OCI-LY1 (cell line): ENCODE results near the gene UIMC1.
A peak's percentile ranks its signal among the peaks of the same experiment; 100 is the strongest.
"Not testable (repeated sequence)": the region's sequence is repeated elsewhere in the genome, so short reads cannot be mapped to it uniquely, and the experiment has no call there.

Source experiments
- H2AFZ ChIP-seq: fragments of 200-600 bp; sonication (generic), shearing (Covaris generic); 2 replicates; pipeline ENCODE4 v1.6.0; 2014; ENCODE audit warnings: antibody characterized with exemption, mild to moderate bottlenecking, low read length
- H3F3A ChIP-seq: fragments of 200-600 bp; sonication (generic), shearing (Covaris generic); 2 replicates; pipeline ENCODE4 v1.6.0; 2014; ENCODE audit warnings: mild to moderate bottlenecking, antibody characterized with exemption, low read length, moderate library complexity; ENCODE audit not compliant: insufficient read depth
- H3K27ac ChIP-seq: fragments of 200-600 bp; sonication (generic); 2 replicates; pipeline ENCODE4 v1.5.1; 2014; ENCODE audit warnings: low read length, mixed run types, mild to moderate bottlenecking, low read depth; ENCODE audit not compliant: poor library complexity, severe bottlenecking
- H3K27me3 ChIP-seq: fragments of 200-600 bp; sonication (generic); 2 replicates; pipeline ENCODE4 v1.6.0; 2014; ENCODE audit warnings: antibody characterized with exemption, mild to moderate bottlenecking, low read length, moderate library complexity; ENCODE audit not compliant: insufficient read depth
- H3K36me3 ChIP-seq: fragments of 200-600 bp; sonication (generic); 2 replicates; pipeline ENCODE4 v1.6.1; 2014; ENCODE audit warnings: mild to moderate bottlenecking, antibody characterized with exemption, low read length, moderate library complexity, mixed read lengths; ENCODE audit not compliant: insufficient read depth
- H3K4me1 ChIP-seq: fragments of 200-600 bp; sonication (generic); 2 replicates; pipeline ENCODE4 v1.5.1; 2014; ENCODE audit warnings: mild to moderate bottlenecking, low read length, moderate library complexity; ENCODE audit not compliant: insufficient read depth, severe bottlenecking
- H3K4me2 ChIP-seq: fragments of 200-600 bp; sonication (generic), shearing (Covaris generic); 2 replicates; pipeline ENCODE4 v1.6.1; 2014; ENCODE audit warnings: low read length
- H3K4me3 ChIP-seq: fragments of 200-600 bp; sonication (generic); 2 replicates; pipeline ENCODE4 v1.5.1; 2014; ENCODE audit warnings: low read length, low read depth, mild to moderate bottlenecking, mixed read lengths; ENCODE audit not compliant: poor library complexity, severe bottlenecking
- H3K79me2 ChIP-seq: fragments of 200-600 bp; shearing (Covaris generic); 2 replicates; pipeline ENCODE4 v1.6.1; 2016; ENCODE audit warnings: mixed run types, low read length, mixed read lengths; ENCODE audit not compliant: insufficient read depth
- H3K9ac ChIP-seq: fragments of 200-600 bp; sonication (generic), shearing (Covaris generic); 2 replicates; pipeline ENCODE4 v1.6.1; 2014; ENCODE audit warnings: mild to moderate bottlenecking, low read length, mixed read lengths
- H3K9me2 ChIP-seq: fragments of 200-600 bp; sonication (generic), shearing (Covaris generic); 2 replicates; pipeline ENCODE4 v1.6.1; 2014; ENCODE audit warnings: low read depth, mild to moderate bottlenecking, low read length, mixed read lengths
- H3K9me3 ChIP-seq: fragments of 200-600 bp; shearing (Covaris generic); 2 replicates; pipeline ENCODE4 v1.6.1; 2014; ENCODE audit warnings: low read length, mixed read lengths
- H4K20me1 ChIP-seq: fragments of 200-600 bp; sonication (generic), shearing (Covaris generic); 2 replicates; pipeline ENCODE4 v1.6.0; 2016; ENCODE audit warnings: mild to moderate bottlenecking, low read length; ENCODE audit not compliant: insufficient read depth
- CTCF ChIP-seq: fragments of 200-600 bp; sonication (generic), shearing (Covaris generic); IDR thresholded peaks from 2 replicates; pipeline ENCODE4 v1.5.1; 2017; ENCODE audit warnings: mild to moderate bottlenecking, antibody characterized with exemption, low read length, moderate library complexity, mixed read lengths
- EZH2 ChIP-seq: fragments of 200-600 bp; sonication (generic), shearing (Covaris generic); IDR thresholded peaks from 2 replicates; pipeline ENCODE4 v1.8.0; 2017; ENCODE audit warnings: borderline replicate concordance, mixed run types, mild to moderate bottlenecking, antibody characterized with exemption, low read length, moderate library complexity, mixed read lengths

Gene UIMC1

GRCh38 chr5:176995896-176996767 is 10.4 kb downstream of the UIMC1 start:
- TF ChIP-seq EZH2 (no peak), CTCF (no peak)
- Histone ChIP-seq H3K4me3 (no peak overlapping the region), H3K4me1 (peaks cover 51% of the 10 kb centered on the region), H3K4me2 (peak overlapping the region; percentile 41), H3K9ac (peak overlapping the region; percentile 0; the same call in 1 of the 2 replicates), H3K27me3 (no peaks in the 10 kb centered on the region), H3K9me3 (no peaks in the 10 kb centered on the region), H3K36me3 (peaks cover 24% of the 10 kb centered on the region), H3K9me2 (no peaks in the 10 kb centered on the region), H3K79me2 (peaks cover 97% of the 10 kb centered on the region), H3K27ac (peak overlapping the region; percentile 91), H3F3A (peaks cover 3% of the 10 kb centered on the region; the same call in 1 of the 2 replicates), H2AFZ (no peak overlapping the region), H4K20me1 (no peaks in the 10 kb centered on the region)

- TF ChIP-seq CTCF (no peak), EZH2 (no peak)
- Histone ChIP-seq H2AFZ (no peak overlapping the region), H3K4me3 (no peak overlapping the region), H3K79me2 (peaks cover 95% of the 10 kb centered on the region), H3K9me2 (no peaks in the 10 kb centered on the region), H3K36me3 (peaks cover 22% of the 10 kb centered on the region), H4K20me1 (no peaks in the 10 kb centered on the region), H3K4me1 (peaks cover 51% of the 10 kb centered on the region), H3K27ac (peak overlapping the region; percentile 91), H3K4me2 (peak overlapping the region; percentile 43; the same call in 1 of the 2 replicates), H3F3A (peaks cover 3% of the 10 kb centered on the region; the same call in 1 of the 2 replicates), H3K9me3 (no peaks in the 10 kb centered on the region), H3K27me3 (no peaks in the 10 kb centered on the region), H3K9ac (no peak overlapping the region; the same call in 1 of the 2 replicates)
Observed at GRCh38 chr5:176995122-176995490, 11.5 kb downstream of the UIMC1 start.

- Histone ChIP-seq H3K36me3 (peaks cover 21% of the 10 kb centered on the region; the same call in 1 of the 2 replicates), H3K27ac (peak overlapping the region; percentile 91)
Observed at GRCh38 chr5:176994460-176995121, 12.0 kb downstream of the UIMC1 start.

GRCh38 chr5:176993081-176993480 is 13.5 kb downstream of the UIMC1 start:
- H3K4me2 ChIP-seq, H4K20me1 ChIP-seq, H3K4me3 ChIP-seq, H3K27ac ChIP-seq, H3F3A ChIP-seq, H3K9me2 ChIP-seq, H2AFZ ChIP-seq, H3K27me3 ChIP-seq, H3K9ac ChIP-seq, H3K9me3 ChIP-seq: not testable (repeated sequence)
- Histone ChIP-seq H3K4me1 (peaks cover 54% of the 10 kb centered on the region), H3K79me2 (peaks cover 95% of the 10 kb centered on the region), H3K36me3 (peaks cover 21% of the 10 kb centered on the region; the same call in 1 of the 2 replicates)

More at GRCh38 chr5:176994460-176995121, 12.0 kb downstream of the UIMC1 start:
- Histone ChIP-seq H3K9me2 (no peaks in the 10 kb centered on the region), H3K4me3 (no peak overlapping the region), H3K79me2 (peaks cover 94% of the 10 kb centered on the region), H2AFZ (no peak overlapping the region), H3F3A (peaks cover 3% of the 10 kb centered on the region; the same call in 1 of the 2 replicates), H3K9ac (no peak overlapping the region; the same call in 1 of the 2 replicates), H3K27me3 (no peaks in the 10 kb centered on the region), H3K4me1 (peaks cover 54% of the 10 kb centered on the region), H3K4me2 (peak overlapping the region; percentile 43; the same call in 1 of the 2 replicates), H4K20me1 (no peaks in the 10 kb centered on the region), H3K9me3 (no peaks in the 10 kb centered on the region)
- TF ChIP-seq CTCF (no peak), EZH2 (no peak)
